ENCODE results near the gene C19orf12.

Gene C19orf12

DNA sequence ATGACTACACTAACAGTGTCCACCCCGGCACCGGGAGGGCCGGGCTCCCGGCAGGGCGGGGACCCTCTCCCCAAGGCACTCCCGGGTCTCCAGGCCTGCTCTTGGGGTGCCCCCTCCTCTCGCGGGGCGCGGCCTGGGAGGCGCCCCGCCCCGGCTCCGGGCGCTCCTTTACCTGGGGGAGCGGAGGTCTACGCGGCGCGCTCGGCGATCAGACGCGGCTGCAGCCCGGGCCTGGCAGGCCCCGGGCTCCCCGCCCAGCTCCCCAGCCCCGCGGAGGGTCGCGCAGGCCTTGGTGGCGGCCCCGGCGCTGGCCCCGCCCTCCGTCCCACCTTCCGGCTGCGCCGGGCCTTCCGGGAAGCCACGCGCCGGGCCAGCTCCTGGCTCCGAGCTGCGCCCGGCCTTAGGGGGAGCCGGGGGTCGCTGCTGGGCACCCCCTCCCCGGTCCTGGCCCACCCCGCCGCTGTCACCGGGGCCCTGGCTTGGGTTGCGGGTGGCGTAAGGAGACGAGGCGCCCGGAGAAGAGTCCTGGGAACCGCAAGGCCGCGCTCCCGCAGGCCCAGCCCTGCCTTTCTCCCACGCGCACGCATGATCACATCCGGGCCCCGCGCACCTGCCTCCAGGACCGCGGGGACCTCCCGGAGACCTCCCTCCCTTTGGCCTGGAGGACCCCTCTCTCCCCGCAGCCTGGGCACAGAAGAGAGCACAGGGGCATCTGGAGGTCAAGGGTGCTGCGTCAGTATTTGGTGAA lies at the start of gene C19orf12:
C19orf12 (minus strand) TSS at position 309 of the 748 bp plus-strand sequence. CDS start 6,848 bp downstream, outside the sequence.
- DNase-seq, result peak; percentile 34 to 67

DNA sequence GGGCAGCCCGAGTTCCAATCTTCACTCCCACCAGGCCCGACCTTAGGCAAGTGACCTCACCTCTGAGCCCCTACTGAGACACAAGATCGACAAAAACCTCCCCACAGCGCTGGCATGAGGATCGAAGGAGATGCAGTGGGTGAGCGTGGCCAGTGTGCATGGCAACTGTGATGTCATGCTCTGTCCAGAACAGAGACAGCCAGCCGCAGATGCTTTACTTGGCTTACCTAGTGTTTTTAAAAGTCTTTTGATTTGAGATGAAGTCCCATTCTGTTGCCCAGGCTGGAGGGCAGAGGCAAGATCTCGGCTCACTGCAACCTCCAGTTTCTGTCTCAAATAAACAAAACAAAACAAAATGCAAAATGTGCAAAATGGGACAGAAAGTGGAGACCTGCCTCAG lies 49.3 kb upstream of the C19orf12 start:
- no peak for DNase-seq

DNA sequence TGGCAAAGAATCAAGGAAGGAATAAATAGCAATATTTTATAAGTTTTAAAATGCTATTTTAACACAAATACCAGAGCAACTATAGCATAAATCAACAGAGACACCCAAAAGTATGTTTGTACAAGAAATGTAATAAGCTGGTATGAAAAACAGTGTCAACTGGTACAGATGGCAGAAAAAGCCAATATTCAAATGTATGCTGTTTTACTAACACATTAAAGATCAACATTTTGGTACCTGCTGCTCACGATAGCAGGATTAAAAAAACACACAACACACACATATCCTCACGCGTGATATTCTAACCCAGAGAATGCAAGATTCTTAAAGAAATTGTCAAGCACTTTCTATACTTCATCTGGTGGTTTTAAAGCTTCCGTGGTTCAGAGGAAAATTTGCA lies 48.1 kb upstream of the C19orf12 start:
- no peak for DNase-seq

DNA sequence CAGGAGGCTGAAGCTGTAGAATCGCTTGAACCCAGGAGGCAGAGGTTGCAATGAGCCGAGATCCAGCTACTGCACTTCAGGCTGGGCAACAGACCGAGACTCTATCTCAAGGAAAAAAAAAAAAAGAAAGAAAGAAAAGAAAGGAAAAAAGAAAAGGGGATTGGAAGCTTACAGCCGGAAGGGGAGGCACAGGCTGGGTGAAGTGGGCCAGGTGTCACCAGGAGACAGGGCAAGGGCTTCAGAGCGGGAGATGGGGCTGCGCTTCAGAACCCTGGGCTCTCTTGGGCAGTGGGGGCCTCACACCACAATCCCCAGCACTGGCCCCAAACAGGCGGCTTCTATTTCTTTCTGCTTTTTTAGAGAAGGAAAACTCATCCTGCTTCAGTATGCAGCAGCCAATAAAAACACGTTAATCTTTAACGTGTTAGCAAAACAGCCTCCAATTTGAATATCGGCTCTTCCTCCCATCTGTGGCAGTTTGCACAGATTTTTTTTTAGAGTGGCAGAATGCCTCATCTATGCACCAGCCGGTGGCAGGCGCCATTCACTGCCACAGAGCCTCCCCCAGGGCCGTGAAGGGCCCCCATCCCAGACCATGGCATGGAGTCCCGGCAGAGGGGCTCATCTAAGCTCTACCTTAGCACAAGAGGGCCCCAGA lies 46.6 kb upstream of the C19orf12 start:
- DNase-seq, result peak in 1 of 2 donors; percentile 4

DNA sequence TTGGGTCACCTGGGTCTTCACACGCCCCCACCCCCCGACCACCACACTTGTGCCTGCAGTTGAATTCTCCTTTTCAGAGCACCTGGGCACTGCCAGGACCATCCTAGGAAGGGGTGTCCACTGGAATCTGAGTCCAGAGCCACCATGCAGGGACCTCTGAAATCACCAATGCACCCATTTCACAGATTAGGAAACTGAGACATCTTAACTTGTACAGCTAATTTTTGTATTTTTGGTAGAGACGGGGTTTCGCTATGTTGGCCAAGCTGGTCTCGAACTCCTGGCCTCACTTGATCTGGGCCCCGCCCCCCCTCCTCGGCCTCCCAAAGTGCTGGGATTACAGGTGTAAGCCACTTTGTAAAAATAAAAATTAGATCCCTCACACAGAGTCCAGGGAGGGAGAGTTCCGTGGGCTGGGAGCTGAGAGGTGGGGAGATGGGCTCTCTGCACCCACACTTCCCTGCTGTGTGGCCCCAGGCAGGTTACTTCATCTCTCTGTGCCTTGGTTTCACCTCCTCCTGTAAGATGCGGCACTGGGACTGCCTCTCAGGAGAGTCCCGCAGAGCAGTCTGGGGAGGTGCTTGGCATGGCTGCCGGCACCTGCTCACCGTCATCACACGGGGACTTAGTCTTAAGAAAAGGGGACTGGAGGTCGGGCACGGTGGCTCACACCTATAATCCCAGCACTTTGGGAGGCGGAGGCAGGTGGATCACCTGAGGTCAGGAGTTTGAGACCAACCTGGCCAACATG lies 45.9 kb upstream of the C19orf12 start:
- no peak for DNase-seq

DNA sequence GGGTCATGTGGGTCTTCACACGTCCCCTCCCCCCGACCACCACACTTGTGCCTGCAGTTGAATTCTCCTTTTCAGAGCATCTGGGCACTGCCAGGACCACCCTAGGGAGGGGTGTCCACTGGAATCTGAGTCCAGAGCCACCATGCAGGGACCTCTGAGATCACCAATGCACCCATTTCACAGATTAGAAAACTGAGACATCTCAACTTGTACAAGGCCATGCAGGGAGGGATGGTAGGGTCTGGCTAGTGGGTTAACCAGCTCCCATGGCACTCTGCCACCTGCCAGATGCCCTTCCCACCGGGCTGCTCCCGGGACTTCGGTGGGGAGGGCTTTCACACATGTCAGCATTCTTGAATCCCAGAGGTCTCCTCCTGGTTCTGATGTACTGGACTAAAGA lies 44.3 kb upstream of the C19orf12 start:
- no peak for DNase-seq

DNA sequence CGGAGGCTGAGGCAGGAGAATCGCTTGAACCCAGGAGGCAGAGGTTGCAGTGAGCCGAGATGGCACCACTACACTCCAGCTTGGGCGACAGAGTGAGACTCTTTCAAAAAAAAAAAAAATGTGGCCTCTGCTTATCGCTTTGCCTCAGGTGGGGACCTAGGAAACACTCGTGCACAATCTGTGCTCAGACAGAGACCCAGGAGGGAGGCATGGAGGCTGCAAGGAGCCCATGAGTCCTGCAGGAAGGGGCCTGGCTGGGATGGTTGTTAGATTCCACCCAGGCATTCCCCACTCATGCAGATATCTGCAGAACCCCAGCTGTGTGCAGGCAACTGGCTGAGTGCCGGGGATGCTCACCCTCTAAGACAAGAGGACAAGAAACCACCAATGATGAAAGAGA lies 43.8 kb upstream of the C19orf12 start:
- DNase-seq, result no peak

DNA sequence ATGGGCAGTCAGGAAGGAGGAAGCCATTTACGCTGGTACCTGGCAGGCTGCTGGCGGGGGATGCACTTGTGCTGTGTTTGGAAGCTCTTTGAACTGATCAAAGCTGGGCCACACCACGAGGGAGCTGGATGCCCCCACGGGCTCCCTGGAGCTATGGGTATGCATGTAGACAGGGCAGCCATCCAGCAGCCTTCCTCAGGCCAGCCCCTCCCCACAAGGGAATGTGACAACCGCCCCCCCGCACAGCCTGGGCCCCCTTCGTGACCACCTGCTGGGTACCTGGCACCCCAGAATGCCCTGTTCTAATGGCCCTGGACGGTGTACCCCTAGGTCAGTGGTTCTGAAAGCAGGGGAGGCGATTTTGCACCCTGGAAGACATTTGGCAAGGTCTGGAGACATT lies 42.5 kb upstream of the C19orf12 start:
- DNase-seq, result no peak

DNA sequence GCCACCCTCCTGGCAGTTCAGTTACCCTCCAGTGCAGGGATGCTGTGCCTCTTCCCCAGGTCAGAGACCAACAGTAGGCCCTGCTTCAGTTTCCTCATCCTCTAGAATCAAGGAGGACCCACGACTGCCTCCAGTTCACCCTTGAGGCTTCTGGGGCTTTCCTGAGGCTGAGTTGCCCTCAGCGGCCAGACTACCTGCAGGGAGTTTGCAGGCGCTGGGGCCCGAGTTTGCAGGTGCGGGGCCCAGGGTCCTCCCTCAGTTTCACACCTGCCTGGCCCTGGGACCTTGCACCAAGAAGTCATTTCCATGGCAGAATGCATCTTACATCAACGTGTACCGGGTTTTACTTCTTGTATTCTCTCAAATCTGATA lies 38.9 kb upstream of the C19orf12 start:
- DNase-seq, result no peak

DNA sequence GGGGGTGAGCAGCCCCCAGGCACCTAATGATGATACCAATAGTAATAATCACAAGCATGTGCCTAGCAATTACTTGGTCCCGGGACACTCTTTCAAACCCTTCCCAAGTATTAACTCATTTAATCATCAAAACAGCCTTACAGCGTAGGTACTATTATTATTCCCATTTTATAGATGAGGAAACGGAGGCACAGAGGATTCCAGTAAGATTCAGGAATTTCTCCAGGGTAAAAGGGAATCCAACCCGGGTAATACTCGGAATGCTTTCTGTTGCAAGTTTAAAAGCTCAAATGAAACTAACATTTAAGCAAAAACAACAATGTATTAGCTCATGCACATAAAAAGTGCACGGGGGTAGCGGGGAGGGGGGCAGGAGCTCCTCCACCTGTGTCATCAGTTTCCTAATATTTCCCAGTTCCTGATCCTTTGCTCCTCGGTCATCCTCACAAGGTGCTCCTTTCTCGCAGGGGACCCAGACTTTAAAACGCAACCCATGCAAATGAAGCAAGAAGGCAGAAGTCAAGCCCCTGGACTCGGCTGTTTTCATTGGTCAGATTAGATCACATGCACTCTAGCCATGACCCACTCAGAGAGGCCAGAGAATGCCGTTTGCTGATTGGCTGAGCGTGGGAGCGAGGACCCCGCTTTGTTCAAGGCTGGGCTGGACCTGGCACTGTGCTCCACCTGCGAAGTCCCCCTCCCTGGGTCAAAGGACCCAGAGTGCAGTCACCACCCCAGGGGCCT lies 38.3 kb upstream of the C19orf12 start:
- DNase-seq, result no peak

DNA sequence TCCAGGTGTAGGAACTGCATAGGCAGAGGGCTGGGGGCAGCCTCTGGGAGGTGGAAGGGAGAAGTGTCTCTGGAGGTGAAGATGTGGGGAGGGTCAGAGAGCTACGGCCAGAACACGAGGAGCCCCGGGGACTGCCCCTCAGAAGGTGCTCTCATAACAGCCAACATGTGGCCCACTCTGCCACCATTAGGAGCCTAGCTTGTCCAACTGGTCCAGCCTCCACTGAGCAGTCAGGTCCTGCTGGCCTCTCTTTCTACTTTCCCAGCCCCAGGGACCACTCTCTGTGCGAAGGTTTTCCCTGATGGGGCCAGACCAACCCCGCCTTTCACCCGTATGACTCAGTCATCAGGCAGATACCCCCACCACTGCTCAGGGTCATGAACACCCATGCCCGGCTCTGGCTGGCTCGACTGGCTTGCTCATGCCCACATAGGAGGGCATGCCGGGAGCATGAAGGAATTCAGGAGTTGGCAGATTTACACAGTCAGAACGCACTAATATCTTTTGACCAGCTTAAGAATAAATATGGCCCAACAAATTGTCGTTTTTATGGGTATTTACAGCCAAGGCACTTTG lies 37.5 kb upstream of the C19orf12 start:
- no peak for DNase-seq

DNA sequence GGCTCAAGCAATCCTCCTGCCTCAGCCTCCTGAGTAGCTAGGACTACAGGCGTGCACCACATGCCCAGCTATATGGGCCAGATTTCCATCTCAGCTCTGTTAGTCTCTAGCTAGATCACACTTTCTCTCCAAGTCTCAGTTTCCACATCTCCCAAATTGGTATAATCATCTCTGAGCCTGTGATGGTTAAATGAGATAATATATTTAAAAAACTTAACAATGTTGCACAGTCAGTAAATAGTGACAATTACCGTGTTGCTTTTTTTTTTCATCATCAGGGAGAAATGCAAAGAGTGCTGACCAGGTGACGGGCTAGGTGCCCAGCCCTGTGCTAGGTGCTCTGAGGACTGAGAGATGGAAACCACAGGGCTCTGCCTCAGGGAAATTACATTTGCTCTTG lies 36.9 kb upstream of the C19orf12 start:
- DNase-seq, result no peak

DNA sequence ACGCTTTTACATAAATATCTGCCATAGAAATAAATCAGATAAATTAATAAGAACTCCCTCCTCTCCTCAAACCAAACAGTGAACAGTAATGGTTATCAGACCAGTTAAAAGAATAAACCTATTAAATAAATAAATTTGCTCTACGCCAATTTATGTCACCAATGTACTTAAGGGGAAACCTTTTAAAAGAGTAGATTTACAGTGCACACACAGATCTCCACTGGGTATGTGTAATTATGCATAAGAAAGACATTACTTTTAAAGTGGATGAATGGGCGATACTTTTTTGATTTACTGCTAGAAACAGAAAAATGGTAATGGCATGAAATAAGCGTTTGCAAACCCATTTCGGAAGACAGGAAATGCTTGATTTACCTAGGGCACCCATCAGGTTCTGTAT lies 34.9 kb upstream of the C19orf12 start:
- no peak for DNase-seq

DNA sequence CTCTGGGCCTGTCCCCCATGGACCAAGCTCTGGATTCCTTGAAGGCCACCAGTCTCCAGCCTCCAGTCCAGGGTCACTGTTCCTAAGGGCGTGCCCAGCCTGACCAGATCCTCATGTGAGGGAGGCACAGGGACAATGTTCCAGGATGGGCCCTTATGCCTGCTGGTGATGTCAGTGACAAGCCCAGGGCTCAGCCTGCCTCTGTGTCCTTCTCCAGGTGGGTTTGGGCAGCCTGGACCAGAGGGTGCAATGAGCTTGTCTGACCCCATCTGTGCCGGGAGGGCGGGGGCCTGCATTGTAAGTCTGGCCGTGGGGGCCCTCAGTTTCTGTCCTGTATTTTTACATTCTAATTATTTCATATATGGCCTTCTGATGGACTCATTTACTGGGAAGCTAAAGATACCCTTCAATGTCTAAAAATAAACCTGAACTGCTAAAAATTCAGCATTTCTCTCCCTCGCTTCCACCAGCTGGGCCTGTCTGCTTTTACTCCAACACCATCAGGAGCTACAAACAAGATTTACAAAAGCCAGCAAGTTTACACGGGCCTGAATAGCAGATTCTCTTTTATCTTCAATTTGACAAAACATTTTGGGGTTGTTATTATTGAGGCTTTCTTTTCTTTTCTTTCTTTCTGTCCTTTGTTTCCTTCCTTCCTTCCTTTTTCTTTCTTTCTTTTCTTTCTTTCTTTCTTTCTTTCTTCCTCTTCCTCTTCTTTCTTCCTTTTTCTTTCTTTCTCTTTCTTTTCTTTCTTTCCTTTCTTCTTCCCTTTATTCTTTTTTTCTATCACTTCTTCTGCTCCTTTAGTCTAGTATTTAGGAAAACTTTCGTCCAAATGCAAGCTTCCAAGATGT lies 34.2 kb upstream of the C19orf12 start:
- no peak for DNase-seq

DNA sequence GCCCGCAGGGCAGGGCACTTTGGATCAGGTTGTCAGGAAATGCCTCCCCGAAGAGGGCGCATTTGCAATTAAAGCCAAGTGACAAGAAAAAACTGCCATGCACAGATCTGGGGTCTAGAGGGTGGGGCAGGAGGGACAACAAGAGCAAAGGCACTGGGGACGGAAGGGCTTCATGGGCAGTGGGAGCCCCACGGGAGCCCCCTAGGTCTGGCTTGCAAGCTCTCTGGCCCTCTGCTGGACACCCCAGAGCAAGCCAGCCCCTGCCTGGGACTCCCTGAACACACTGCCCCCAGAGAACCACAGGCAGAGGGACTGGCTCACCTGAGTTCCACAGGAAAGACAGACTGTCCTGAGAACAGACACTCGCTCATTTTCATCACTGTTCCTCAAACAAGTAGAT lies 30.2 kb upstream of the C19orf12 start:
- DNase-seq, result no peak

DNA sequence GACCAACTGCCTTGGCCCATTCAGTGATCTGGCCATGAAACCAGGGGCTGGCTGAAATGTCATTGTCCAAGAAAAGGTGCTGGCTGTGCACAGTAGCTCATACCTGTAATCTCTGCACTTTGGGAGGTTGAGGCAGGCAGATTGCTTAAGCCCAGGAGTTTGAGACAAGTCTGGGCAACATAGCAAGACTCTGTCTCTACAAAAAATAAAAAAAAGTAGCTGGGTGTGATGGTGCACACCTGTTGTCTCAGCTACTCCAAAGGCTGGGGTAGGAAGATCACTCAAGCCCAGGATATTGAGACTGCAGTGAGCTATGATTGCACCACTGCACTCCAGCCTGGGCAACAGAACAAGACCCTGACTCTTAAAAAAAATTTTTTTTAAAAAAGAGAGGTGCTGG lies 28.6 kb upstream of the C19orf12 start:
- DNase-seq, result no peak

DNA sequence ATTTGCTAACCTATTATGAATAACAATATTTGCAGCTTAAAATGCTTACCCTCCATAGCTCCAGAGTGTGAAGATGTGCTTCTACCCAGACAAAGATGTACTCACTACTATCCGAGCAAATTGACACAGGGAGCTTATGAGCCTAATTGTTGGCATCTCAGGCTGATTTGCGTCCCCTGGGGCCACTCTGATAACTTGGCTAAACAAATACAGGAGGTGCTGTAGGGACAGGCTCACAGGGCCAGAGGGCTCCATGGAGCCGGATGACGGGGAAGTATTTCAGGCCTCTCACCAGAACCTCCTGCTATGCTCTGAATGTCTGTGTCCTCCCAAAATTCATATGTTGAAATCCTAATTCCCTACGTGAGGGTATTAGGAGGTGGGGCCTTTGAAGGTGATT lies 26.7 kb upstream of the C19orf12 start:
- no peak for DNase-seq

DNA sequence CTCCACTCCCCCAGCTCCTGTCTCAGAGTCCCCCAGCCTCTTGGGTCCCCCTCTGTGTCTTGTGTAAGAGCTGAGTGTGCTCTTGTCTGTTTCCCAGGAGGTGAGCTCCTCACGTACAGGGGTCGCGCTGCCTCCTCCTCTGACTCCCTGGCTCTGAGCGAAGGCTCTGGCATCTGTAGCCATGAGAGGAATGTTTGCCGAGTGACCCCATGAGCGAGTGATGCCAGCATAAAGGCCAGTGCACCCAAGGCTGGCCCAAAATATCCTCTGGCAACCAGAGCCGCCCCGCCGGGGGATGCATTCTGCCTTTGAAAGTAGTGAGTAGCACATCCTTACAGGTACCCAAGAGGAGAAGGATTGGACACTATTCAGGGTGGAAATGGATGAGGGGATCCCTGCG lies 26.2 kb upstream of the C19orf12 start:
- no peak for DNase-seq

DNA sequence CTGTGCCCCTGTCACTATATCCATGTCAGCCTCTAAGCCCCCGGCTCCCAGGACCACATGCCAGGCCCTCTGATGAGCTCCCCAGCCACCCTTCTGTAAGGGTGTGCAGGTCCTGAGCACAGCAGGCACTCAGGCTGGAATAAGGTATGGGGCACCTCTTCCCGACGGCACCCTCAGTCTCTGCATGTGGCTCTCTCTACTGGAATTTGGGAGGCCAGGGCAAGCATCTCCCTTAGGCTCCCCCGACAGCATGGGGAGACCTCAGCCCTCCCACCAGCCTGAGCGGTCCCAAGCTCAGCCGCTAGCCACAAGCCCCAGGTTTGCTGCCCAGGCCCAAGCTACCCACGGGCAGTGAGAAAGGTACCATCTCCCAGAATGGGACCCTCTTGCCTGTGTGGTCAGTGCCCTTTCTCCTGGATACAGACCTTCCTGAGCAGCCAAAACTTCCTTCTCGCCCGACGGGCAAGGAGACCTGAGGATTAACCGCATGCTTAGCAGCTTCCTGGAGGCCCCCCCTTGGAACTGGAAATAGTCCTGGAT lies 22.5 kb upstream of the C19orf12 start:
- no peak for DNase-seq

DNA sequence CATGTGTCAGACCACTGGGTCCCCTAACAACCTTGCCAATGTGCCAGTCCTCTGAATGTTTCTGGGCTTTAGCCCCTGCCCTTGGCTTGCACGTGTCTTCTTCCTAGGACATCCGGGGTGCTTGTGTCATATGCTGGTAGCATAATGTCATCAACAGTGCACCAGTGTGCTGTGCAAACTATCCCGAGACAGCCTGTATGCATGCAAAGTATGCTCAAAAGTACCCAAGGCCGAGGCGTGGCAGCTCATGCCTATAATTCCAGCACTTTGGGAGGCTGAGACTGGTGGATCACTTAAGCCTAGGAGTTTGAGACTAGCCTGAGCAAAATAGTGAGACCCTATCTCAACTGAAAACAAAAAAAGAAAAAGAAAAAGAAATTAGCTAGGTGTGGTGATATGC lies 20.8 kb upstream of the C19orf12 start:
- DNase-seq, result no peak

DNA sequence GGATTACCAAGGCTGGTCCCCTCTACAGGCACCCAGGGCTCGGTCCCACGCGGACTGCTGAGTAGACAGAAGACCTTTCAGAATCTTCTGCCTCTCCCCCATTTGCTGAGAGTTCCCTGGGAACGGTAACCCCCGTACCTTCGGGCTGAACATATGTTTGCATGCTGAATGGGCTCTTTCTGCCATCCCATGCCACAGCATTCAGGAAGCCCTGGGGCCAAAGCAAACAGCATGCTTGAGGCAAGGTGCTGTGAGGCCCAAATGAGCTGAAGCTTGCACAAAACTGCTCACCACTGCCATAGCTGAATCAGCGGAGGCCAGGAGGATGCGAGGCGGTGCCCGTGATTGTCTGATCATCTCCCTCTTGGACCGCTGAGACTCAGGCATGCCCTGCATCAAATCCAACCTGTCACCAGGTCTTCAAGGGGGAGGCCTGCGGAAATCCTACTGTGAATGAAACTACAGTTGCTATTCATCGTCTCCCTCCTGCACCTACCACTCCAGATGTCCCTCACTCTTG lies 16.3 kb upstream of the C19orf12 start:
- no peak for DNase-seq

Measured in hippocampal formation (tissue), 2 donors.